Heart left ventricle (tissue), 13 donors: ENCODE data around the gene ZNF350.

Experiments
- POLR2A ChIP-seq, 2 donors: fragments of 450-650 bp; IDR thresholded peaks; one replicate each; pipeline ENCODE4 v1.6.1; 2017; ENCODE audit warnings: antibody characterized with exemption in 2 of 2, mild to moderate bottlenecking in 2 of 2, moderate library complexity in 2 of 2
- TF ChIP-seq, protein P1 (sequence below), 12 donors: fragments of 200-600 bp; sonication (generic) in 4 of 12; IDR thresholded peaks; one replicate each; pipeline versions ENCODE4 v1.5.0 to v1.8.0; 2018 to 2022; ENCODE audit warnings: antibody characterized with exemption in 12 of 12, mild to moderate bottlenecking in 5 of 12
- donor health status: ischemic (EF 13 %, LVEDD 7.1; RV severe dilation, severe dysfunction).
- donor health status: DM: no; HTN: yes; CAD: no.
- donor health status: DM: no; HTN: no; CAD: no.
- donor health status: ischemic (EF 25% LVEDD 6.9; RV normal size, moderate dysfunction).
- donor health status: ischemic (EF 25% LVEDD 5.7; RV mildly dilated, moderate dysfunction).
- donor health status: ischemic (EF 35%, LVEDD 5.7; RV mildly dilated, moderate dysfunction).
- donor health status: nonischemic (EF 11% LVEDD 7.7; RV severe dilation, severe dysfunction).
- donor health status: DM: yes; HTN: yes; CAD: no.
- donor health status: PGD.
- donor health status: ischemic (EF 29% LVEDD 5.4; RV normal size, mild dysfunction).
- donor health status: nonischemic (EF 23%, LVEDD 6.1; RV moderate dilation, normal function).

DNA sequence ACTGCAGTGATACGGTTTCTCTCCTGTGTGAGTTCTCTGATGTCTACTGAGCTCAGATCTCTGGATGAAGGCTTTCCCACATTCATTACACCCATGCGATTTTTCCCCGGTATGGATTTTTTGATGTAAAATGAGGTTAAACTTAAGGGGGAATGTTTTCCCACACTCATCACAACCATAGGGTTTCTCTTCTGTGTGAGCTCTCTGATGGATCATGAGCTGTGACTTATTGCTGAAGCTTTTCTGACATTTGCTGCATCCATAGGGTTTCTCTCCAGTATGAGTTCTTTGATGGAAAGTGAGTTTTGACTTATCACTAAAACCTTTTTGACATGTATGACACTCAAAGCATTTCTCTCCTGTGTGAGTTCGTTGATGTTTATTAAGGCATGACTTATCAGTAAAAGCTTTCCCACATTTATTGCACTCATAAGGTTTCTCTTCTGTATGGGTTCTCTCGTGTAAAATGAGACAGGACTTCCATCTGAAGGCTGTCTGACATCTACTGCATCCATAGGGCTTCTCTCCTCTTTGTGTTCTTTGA lies 71.2 kb downstream of the ZNF350 start:
- TF ChIP-seq, protein P1, sequence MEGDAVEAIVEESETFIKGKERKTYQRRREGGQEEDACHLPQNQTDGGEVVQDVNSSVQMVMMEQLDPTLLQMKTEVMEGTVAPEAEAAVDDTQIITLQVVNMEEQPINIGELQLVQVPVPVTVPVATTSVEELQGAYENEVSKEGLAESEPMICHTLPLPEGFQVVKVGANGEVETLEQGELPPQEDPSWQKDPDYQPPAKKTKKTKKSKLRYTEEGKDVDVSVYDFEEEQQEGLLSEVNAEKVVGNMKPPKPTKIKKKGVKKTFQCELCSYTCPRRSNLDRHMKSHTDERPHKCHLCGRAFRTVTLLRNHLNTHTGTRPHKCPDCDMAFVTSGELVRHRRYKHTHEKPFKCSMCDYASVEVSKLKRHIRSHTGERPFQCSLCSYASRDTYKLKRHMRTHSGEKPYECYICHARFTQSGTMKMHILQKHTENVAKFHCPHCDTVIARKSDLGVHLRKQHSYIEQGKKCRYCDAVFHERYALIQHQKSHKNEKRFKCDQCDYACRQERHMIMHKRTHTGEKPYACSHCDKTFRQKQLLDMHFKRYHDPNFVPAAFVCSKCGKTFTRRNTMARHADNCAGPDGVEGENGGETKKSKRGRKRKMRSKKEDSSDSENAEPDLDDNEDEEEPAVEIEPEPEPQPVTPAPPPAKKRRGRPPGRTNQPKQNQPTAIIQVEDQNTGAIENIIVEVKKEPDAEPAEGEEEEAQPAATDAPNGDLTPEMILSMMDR (IDR thresholded peaks at IDR 0.05), result no peak
- TF ChIP-seq POLR2A (IDR thresholded peaks at IDR 0.05), result no peak
